Activated B cell treated with CpG ODN at 0.5 μM for 24 hours (primary cell): ENCODE measurements around the gene IP6K1. TPM values are rescaled to one million over a fixed set of nuclear protein-coding genes. Genes with fewer than 3 reads are reported as not detected.

ENCODE experiments used
- ATAC-seq: fragments of 200-7000 bp; cut with Tn5 transposase; one replicate; pipeline ENCODE4 v1.10.0; 2021; ENCODE audit warnings: low read depth, mild to moderate bottlenecking, moderate library complexity
- CTCF ChIA-PET: fragments of 350-600 bp; sonication (Branson Sonifier 250); formaldehyde crosslinking; loops from one replicate; lab custom pipeline; 2021; ENCODE audit warnings: antibody characterized with exemption; lab: Charles Lee
- POLR2A ChIA-PET: fragments of 350-600 bp; sonication (Branson Sonifier 250); formaldehyde crosslinking; loops from one replicate; lab custom pipeline; 2021; ENCODE audit warnings: antibody characterized with exemption; lab: Charles Lee
- DNase-seq: peaks from one replicate; pipeline ENCODE4 v3.0.0; 2022
- H3K27ac Mint-ChIP-seq: one replicate; pipeline ENCODE4 v1.8.0; 2020; ENCODE audit warnings: mixed read lengths
- H3K27me3 Mint-ChIP-seq: one replicate; pipeline ENCODE4 v1.8.0; 2021; ENCODE audit warnings: mixed read lengths
- H3K36me3 Mint-ChIP-seq: one replicate; pipeline ENCODE4 v1.8.0; 2021; ENCODE audit warnings: low read depth, mixed read lengths
- H3K4me1 Mint-ChIP-seq: one replicate; pipeline ENCODE4 v1.8.0; 2021; ENCODE audit warnings: mixed read lengths
- H3K4me3 Mint-ChIP-seq: one replicate; pipeline ENCODE4 v1.8.0; 2020; ENCODE audit warnings: mild to moderate bottlenecking, mixed read lengths
- H3K9me3 Mint-ChIP-seq: one replicate; pipeline ENCODE4 v1.8.0; 2020; ENCODE audit warnings: mixed read lengths
- intact Hi-C: fragments of 100-400 bp; cut with micrococcal nuclease; formaldehyde crosslinking; loops from one replicate; pipeline ENCODE4 v1.15.1; 2024
- total RNA-seq: library from RNA; stranded (reverse); gene quantifications from 2 replicates; pipeline ENCODE4 v1.2.3, GENCODE V29; 2022
- TF ChIP-seq, protein P1 (sequence below): fragments of 200-600 bp; IDR thresholded peaks from one replicate; pipeline ENCODE4 v1.8.0; 2022; ENCODE audit warnings: antibody characterized with exemption, mild to moderate bottlenecking

IP6K1 gene
- total RNA-seq, 1 donor from 2014 or later = 47.6 TPM

DNA sequence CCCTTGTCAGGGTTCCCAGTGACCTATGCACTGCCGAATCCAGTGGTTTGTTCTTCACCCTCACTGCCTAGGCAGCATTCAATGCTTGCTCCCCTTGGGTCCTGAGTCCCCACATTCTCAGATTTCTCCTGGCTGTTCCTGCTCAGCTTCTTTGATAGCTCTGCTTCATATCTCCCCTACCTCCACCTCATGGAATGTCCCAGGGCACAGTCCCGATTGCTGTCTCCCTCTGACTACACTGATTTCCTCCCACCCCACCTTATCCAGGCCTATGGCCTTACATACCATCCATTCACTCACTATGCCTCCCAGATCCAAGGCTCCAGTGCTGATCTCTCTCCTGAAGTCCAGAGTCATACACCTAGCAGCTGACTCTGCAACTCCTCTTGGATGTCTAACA, 14.8 kb upstream of the IP6K1 start:
- no peaks in the 10 kb centered on the region for H3K27me3 Mint-ChIP-seq
- H3K9me3 Mint-ChIP-seq = no peaks in the 10 kb centered on the region
- intact Hi-C loops = loop anchor here (10.0 kb wide), 2 partner anchors 434 to 494 kb away; partner anchors contain the start of genes GNAI2, HYAL3, IFRD2 and NAA80
- H3K4me1 Mint-ChIP-seq = peaks cover 31% of the 10 kb centered on the region
- ATAC-seq (no peak), DNase-seq (no peak)
- peaks cover 4% of the 10 kb centered on the region for H3K36me3 Mint-ChIP-seq
- TF ChIP-seq, protein P1, sequence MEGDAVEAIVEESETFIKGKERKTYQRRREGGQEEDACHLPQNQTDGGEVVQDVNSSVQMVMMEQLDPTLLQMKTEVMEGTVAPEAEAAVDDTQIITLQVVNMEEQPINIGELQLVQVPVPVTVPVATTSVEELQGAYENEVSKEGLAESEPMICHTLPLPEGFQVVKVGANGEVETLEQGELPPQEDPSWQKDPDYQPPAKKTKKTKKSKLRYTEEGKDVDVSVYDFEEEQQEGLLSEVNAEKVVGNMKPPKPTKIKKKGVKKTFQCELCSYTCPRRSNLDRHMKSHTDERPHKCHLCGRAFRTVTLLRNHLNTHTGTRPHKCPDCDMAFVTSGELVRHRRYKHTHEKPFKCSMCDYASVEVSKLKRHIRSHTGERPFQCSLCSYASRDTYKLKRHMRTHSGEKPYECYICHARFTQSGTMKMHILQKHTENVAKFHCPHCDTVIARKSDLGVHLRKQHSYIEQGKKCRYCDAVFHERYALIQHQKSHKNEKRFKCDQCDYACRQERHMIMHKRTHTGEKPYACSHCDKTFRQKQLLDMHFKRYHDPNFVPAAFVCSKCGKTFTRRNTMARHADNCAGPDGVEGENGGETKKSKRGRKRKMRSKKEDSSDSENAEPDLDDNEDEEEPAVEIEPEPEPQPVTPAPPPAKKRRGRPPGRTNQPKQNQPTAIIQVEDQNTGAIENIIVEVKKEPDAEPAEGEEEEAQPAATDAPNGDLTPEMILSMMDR = no peak
- ChIA-PET POLR2A (interaction anchor here (7.0 to 7.3 kb wide), 2 partner anchors 15 to 39 kb away, joined by 106 to 138 read pairs; partner anchors contain the start of gene UBA7), CTCF (interaction anchor here (1.0 to 10.9 kb wide), 4 partner anchors 10 to 38 kb away, joined by 3 to 238 read pairs (median 16); partner anchors contain the start of gene UBA7)
- H3K4me3 Mint-ChIP-seq = no peak overlapping the region
- no peak overlapping the region for H3K27ac Mint-ChIP-seq

DNA sequence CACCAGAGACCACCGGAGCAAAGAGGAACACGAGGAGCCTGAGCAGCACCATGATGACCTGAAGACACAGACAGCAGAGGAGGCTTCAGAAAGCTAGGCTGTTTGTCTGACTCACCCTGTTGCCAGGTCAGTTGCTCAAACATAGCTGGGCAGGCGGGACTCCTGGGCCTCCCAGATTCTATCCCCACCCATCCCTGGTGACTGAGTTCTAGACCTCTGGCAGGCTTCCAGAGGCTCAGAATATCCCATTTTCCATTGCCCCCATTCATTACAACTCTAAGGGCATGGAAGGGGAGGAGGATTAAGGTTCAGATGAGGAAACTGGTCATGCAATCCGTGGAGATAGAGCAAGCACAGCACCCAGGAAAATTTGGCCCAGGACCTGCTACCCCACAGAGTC, 13.4 kb upstream of the IP6K1 start, which contains the start of gene CDHR4:
Gene CDHR4 (minus strand): TSS at position 113 of the 400 bp plus-strand sequence. CDS start 61 bp downstream, at position 52.
- H3K27ac Mint-ChIP-seq = no peak within 1 kb of the TSS
- no peaks in the 10 kb centered on the region for H3K27me3 Mint-ChIP-seq
- DNase-seq (no peak), ATAC-seq (no peak)
- TF ChIP-seq, protein P1 = no peak
- H3K36me3 Mint-ChIP-seq = peaks cover 4% of the 10 kb centered on the region
- H3K4me1 Mint-ChIP-seq = peaks cover 18% of the 10 kb centered on the region
- ChIA-PET CTCF (interaction anchor here (10.9 kb wide), 1 partner anchor 40 kb away, joined by 238 read pairs; no protein-coding TSS in a partner anchor), POLR2A (no interaction called here)
- H3K9me3 Mint-ChIP-seq = no peaks in the 10 kb centered on the region
- intact Hi-C loops = loop anchor here (10.0 kb wide), 2 partner anchors 435 to 495 kb away; partner anchors contain the start of genes GNAI2, HYAL3, IFRD2 and NAA80
- H3K4me3 Mint-ChIP-seq = no peak within 1 kb of the TSS

DNA sequence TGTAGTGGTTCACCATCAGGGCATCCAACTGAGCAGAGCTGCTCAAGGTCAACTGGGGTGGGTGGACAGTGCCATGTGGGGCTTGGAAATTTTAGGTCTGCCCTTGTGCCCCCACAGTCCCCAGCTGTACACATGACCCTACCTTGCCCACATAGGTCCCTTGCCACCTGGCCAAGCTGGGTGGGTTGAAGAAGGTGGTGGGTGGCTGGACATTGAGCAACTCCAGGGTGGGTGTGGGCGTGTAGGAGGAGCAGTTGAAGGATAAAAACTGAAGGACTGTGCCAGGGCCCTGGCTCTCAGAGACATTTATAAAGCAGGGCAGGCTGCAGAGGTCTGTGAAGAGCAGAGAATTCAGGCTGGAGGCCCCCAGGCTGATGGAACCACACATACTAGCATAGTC, 12.8 kb upstream of the IP6K1 start:
- H3K27me3 Mint-ChIP-seq = no peaks in the 10 kb centered on the region
- intact Hi-C loops = no loop called here
- no peak overlapping the region for H3K4me3 Mint-ChIP-seq
- ATAC-seq (no peak), DNase-seq (no peak)
- no peak overlapping the region for H3K27ac Mint-ChIP-seq
- TF ChIP-seq, protein P1 = no peak
- CTCF ChIA-PET = interaction anchor here (10.9 kb wide), 1 partner anchor 40 kb away, joined by 238 read pairs; no protein-coding TSS in a partner anchor
- peaks cover 11% of the 10 kb centered on the region for H3K4me1 Mint-ChIP-seq
- no peaks in the 10 kb centered on the region for H3K9me3 Mint-ChIP-seq
- H3K36me3 Mint-ChIP-seq = peaks cover 4% of the 10 kb centered on the region
- POLR2A ChIA-PET = interaction anchor here (1.1 kb wide), 1 partner anchor 15 kb away, joined by 5 read pairs; the partner anchor contains the start of gene UBA7

DNA sequence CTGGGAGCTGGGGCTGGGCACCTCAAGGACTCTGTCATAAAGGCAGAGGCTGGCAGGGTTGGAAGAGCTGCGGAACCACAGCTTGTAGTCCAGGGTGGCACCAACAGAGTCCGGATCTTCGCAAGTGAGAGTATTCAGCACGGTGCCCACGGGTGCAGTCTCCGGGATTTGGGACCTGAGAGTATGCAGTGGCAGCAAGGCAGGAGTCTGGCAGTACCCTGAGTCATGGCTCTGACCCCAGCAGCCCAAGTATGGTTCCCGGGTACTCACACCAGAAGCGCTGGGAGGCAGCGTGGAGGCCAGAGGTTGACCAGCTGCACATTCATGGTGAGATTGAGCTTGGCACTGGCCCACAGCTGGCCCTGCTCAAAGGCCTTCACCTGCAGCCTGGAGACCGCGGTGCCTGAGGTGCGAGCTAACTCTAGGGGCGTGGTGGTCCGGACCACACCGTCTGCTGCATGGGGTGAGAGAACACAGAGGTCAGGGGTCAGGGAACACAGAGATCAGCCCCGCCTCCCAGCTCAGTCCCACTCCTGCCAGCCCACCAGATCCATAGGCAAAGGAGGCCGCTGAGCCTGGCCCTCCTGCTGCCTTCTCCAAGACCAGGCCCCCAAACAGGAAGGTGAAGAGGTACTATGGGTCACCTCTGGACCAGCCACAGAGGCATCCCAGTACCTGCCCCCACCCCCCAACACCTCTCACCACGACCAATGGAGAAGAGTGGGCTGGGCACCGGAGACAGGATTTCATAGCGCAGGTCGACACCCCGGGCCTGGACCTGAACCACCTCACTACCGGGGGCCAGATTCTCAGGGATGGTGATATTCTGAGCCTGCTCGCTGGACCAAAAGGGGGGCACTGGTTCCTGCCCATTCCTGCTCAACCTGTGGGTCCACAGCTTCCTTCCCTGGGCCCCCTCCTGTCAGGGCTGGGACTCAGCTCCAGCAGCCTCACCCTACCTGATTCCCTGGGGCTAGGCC, 8.9 kb upstream of the IP6K1 start:
- Mint-ChIP-seq H3K27me3 (no peaks in the 10 kb centered on the region), H3K4me1 (peaks cover 2% of the 10 kb centered on the region), H3K9me3 (no peaks in the 10 kb centered on the region), H3K4me3 (no peak overlapping the region), H3K36me3 (no peaks in the 10 kb centered on the region), H3K27ac (no peak overlapping the region)
- ATAC-seq (no peak), DNase-seq (no peak)
- ChIA-PET POLR2A (no interaction called here), CTCF (no interaction called here)
- intact Hi-C loops = no loop called here
- TF ChIP-seq, protein P1 = no peak

DNA sequence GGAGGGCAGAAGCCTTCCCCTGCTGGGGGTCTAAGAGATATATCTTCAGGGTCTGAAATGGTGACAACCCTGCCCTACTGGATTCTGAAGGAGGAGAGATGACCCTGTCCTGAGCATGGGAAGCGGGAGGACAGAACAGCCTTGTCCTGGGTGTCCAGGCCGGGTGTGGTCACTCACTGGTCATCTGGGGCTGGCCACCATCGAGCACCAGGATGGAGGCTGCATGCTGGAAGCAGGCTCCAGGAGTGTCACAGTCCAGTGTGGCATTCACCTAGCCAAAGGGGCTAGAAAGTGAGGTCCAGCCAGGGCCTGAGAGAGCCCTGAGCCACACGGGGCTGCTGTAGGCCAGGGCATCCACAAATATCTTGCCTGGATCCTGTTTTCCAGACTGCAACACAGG, 8.1 kb upstream of the IP6K1 start:
- TF ChIP-seq, protein P1 = no peak
- ATAC-seq = no peak
- POLR2A ChIA-PET = no interaction called here
- Mint-ChIP-seq H3K36me3 (no peaks in the 10 kb centered on the region), H3K9me3 (no peaks in the 10 kb centered on the region), H3K27ac (no peak overlapping the region), H3K4me3 (no peak overlapping the region), H3K4me1 (peaks cover 4% of the 10 kb centered on the region), H3K27me3 (no peaks in the 10 kb centered on the region)
- CTCF ChIA-PET = no interaction called here
- intact Hi-C loops = no loop called here
- DNase-seq = no peak
